ES-I3 (cell line): ENCODE data around the gene SERPINB12.

Experiments used
- H3K36me3 ChIP-seq: 2 replicates; pipeline ENCODE4 v1.6.1; 2013; ENCODE audit warnings: mild to moderate bottlenecking, low read length, control low read depth, moderate library complexity; ENCODE audit not compliant: insufficient read depth
- H3K4me1 ChIP-seq: 2 replicates; pipeline ENCODE4 v1.6.1; 2013; ENCODE audit warnings: mild to moderate bottlenecking, control low read depth, low read length; ENCODE audit not compliant: insufficient read depth
- H3K9ac ChIP-seq: 2 replicates; pipeline ENCODE4 v1.6.1; 2013; ENCODE audit warnings: low read depth, mild to moderate bottlenecking, low read length, moderate library complexity
- H3K9me3 ChIP-seq: 2 replicates; pipeline ENCODE4 v1.6.1; 2013; ENCODE audit warnings: mild to moderate bottlenecking, low read length, moderate library complexity; ENCODE audit not compliant: control insufficient read depth, insufficient read depth

The SERPINB12 gene

DNA sequence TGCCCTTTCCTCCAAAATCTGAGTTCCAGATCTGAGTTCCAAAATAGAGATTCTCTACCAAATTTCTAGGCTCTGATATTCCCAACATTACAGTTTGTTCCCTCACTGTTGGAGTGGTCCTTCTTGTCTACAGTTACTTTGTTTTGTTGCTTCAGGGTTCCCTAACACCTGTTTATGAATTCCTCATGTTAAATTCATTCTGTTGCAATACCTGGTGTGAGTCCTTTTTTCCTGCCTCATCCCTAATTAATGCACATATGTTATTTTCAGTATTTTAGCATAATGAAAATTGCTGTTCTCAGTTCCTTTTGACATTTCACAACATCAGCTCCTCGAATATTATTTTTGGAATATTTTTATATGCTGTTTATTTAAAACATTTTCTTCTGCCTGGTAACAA is 61.2 kb downstream of the SERPINB12 start:
- no peaks in the 10 kb centered on the region for H3K9me3 ChIP-seq
- no peaks in the 10 kb centered on the region for H3K4me1 ChIP-seq
- no peak overlapping the region for H3K9ac ChIP-seq
- no peaks in the 10 kb centered on the region for H3K36me3 ChIP-seq

DNA sequence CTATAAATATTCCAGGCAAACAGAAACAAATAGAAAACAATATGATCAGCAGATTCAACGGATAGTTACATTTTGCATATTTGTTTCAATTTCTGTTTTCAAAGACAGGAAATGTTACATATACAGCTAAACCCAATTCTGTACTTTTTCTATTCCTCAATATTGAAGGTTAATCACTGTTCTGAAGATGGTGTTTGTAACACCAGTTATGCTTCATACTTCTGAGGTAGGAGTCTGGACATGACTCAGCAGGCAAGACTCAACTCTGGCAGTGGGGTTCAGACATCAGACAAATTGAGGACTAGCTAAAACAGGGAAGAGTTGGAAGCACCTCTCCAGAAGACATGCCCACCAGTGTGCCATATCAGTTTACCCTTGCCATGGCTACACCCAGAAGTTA is 61.6 kb downstream of the SERPINB12 start:
- H3K9me3 ChIP-seq: no peaks in the 10 kb centered on the region
- no peaks in the 10 kb centered on the region for H3K36me3 ChIP-seq
- H3K4me1 ChIP-seq: no peaks in the 10 kb centered on the region
- no peak overlapping the region for H3K9ac ChIP-seq

DNA sequence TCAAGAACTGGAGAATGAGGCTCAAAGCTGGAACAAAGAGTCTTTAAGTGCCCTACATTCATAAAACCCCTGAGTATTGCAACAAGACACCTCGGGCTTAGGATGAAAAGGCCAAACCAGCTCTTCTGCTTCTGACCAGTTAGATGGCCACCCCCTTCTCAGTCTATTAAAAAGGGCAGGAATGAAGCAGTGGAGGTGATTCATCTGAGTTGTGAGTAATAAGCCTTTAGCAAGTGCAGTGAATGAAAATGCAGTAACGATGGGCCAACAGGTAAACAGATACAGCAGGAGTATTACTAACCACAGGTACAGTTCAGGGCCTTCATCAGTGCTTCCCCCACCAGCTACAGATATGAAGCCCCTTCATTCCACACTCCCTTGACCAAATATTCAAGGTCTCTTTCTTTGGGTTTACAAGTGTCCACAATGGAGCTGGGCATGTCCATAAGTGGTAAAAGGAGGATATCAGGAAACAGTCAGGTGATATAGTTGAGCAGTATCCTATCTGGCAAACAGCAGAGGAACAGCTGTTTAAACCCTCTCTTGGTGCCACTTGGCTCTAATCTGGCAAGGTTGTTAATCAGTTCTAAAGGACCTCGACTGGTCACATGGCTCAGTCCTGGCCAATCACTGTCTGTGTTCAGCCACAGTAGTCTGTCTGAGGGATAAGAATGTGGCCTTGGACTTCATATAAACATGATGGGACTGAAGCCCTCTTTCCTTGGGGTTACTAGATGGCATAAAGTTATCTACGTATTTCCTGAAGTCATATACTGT is 62.8 kb downstream of the SERPINB12 start:
- Histone ChIP-seq H3K4me1 (no peaks in the 10 kb centered on the region), H3K9ac (no peak overlapping the region), H3K36me3 (no peaks in the 10 kb centered on the region)

DNA sequence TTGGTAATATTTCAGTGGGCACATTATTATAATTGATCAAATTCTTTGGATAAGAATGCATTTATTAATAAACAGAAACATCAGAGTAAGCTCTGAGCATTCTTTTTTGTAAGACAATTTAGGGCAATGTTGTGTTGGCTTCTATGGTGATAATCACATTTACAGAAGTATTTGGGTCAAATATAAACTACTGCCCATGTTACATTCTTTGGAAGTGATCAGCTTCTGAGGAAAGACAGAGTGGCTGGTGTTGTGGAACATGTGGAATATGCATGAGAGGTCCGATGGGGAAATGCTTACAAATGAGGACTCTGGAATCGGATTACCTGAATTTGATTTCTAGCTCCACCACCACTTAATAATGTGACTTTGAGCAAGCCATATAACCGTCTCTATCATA is 64.4 kb downstream of the SERPINB12 start:
- H3K4me1 ChIP-seq: no peaks in the 10 kb centered on the region
- no peaks in the 10 kb centered on the region for H3K9me3 ChIP-seq
- no peaks in the 10 kb centered on the region for H3K36me3 ChIP-seq
- no peak overlapping the region for H3K9ac ChIP-seq

More for the DNA sequence above, 62.8 kb downstream of the SERPINB12 start:
- H3K9me3 ChIP-seq: no peaks in the 10 kb centered on the region

DNA sequence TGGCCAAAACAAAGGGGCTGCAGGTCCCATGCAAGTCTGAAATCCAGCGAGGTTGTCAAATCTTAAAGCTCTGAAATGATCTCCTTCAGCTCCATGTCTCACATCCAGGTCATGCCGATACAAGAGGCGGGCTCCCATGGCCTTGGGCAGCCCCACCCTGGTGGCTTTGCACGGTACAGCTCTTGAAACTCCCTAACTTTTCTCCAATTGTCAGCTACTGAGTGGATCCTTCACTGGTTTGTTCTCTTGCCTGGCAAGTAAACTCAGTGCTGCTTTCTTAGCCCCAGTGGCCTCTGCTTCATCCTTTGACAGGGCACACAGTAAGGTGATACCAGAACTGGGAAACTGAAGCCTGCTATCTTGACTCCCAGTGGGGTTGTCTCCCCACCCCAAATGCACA is 71.3 kb downstream of the SERPINB12 start:
- H3K4me1 ChIP-seq: peaks cover 7% of the 10 kb centered on the region; the same call in 1 of the 2 replicates
- H3K36me3 ChIP-seq: no peaks in the 10 kb centered on the region
- H3K9me3 ChIP-seq: no peaks in the 10 kb centered on the region
- H3K9ac ChIP-seq: no peak overlapping the region

DNA sequence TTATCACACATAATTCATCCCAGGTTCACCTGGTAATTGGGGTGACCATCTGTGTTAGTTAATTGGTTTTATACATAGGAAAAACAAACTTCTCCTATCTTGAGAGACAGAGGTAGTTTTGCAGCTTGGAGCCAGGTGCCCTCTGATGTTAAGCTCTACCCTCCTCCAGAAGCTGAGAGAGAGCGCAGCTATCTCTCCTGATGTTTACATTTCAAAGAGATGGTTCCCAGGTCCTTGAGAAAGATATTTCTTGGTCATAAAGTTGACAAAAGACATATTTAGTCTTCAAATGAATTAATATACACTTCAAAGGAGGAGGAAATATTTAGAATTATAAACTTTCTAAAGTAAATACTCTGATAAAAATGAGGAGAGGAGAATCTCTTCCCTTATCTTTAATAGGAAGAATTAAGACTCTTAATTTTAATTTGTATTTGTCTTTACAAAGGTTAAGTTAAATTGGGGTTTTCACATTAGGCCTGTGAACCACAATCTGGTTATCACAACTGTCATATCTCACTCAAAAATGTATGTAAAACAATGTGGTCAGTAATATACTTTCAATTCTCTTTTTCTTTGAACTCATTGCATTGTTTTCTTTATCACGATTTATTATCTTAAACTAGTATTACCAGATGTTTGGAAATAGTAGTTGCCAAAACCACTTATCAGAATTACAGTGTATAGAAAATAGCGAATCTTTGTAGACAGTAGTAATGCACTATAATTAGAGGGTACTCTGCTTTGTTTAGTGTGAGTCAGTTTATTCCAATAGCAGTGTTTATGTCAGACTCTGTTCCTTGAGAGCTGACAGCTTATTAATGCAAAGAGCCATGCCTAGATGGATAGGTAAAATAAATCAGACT is 75.1 kb downstream of the SERPINB12 start:
- H3K9ac ChIP-seq: no peak overlapping the region
- peaks cover 7% of the 10 kb centered on the region; the same call in 1 of the 2 replicates for H3K4me1 ChIP-seq
- no peaks in the 10 kb centered on the region for H3K9me3 ChIP-seq
- H3K36me3 ChIP-seq: no peaks in the 10 kb centered on the region

DNA sequence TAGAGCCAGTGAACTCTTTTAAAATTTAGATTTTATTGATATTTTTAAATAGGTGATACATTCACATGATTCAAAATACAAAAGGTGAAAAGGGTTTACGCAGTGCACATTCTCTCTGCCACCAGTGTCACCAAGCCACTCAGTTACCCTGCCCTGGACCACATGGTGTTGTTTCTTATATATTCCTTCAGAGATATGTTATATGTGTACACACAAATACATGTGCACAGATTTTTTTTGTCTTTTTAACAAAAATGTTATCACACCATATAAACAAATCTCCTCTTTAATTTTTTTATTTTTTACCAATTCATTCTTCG is 75.7 kb downstream of the SERPINB12 start:
- Histone ChIP-seq H3K4me1 (peaks cover 7% of the 10 kb centered on the region; the same call in 1 of the 2 replicates), H3K9me3 (no peaks in the 10 kb centered on the region; the same call in 1 of the 2 replicates), H3K36me3 (no peaks in the 10 kb centered on the region), H3K9ac (no peak overlapping the region)
